Stimulated activated naive CD8-positive, alpha-beta T cell treated with anti-CD3 and anti-CD28 coated beads, Interleukin-15, amount 100 ng/mL, for 72 hours (primary cell): ENCODE data around the gene PRPS1.

Experiments used
- ATAC-seq: fragments of 150-1000 bp; cut with Tn5 transposase; 2 replicates; pipeline ENCODE4 v1.10.0; 2021; ENCODE audit warnings: mild to moderate bottlenecking, moderate library complexity
- DNase-seq, 2 donors: peaks; one replicate each; pipeline ENCODE4 v3.0.0; 2021 to 2022
- H3K27ac Mint-ChIP-seq, 2 donors: one replicate each; pipeline ENCODE4 v1.8.0; 2022; ENCODE audit warnings: mild to moderate bottlenecking in 2 of 2, mixed read lengths in 2 of 2, moderate library complexity in 2 of 2
- H3K27me3 Mint-ChIP-seq: one replicate; pipeline ENCODE4 v1.8.0; 2022; ENCODE audit warnings: mixed read lengths
- H3K4me1 Mint-ChIP-seq: one replicate; pipeline ENCODE4 v1.8.0; 2022; ENCODE audit warnings: mild to moderate bottlenecking, mixed read lengths
- H3K4me3 Mint-ChIP-seq, 2 donors: one replicate each; pipeline ENCODE4 v1.8.0; 2022; ENCODE audit warnings: mild to moderate bottlenecking in 2 of 2, mixed read lengths in 2 of 2, moderate library complexity in 1 of 2
- H3K9me3 Mint-ChIP-seq, 2 donors: one replicate each; pipeline ENCODE4 v1.8.0; 2022; ENCODE audit warnings: mixed read lengths in 2 of 2

Gene PRPS1

GRCh38 chrX:107624893-107625292 lies 3.4 kb upstream of the PRPS1 start:
- ATAC-seq (no peak), DNase-seq (no peak)

GRCh38 chrX:107625739-107626138 lies 2.6 kb upstream of the PRPS1 start:
- peaks cover 16% of the 10 kb centered on the region for H3K4me1 Mint-ChIP-seq
- no peak overlapping the region for H3K4me3 Mint-ChIP-seq
- DNase-seq = no peak
- no peaks in the 10 kb centered on the region for H3K27me3 Mint-ChIP-seq
- no peak overlapping the region for H3K27ac Mint-ChIP-seq
- H3K9me3 Mint-ChIP-seq = no peaks in the 10 kb centered on the region
- no peak for ATAC-seq

More at GRCh38 chrX:107624893-107625292, 3.4 kb upstream of the PRPS1 start:
- peaks cover 7% of the 10 kb centered on the region for H3K4me1 Mint-ChIP-seq
- no peak overlapping the region for H3K4me3 Mint-ChIP-seq
- H3K9me3 Mint-ChIP-seq = no peaks in the 10 kb centered on the region
- no peaks in the 10 kb centered on the region for H3K27me3 Mint-ChIP-seq
- no peak overlapping the region for H3K27ac Mint-ChIP-seq

DNA sequence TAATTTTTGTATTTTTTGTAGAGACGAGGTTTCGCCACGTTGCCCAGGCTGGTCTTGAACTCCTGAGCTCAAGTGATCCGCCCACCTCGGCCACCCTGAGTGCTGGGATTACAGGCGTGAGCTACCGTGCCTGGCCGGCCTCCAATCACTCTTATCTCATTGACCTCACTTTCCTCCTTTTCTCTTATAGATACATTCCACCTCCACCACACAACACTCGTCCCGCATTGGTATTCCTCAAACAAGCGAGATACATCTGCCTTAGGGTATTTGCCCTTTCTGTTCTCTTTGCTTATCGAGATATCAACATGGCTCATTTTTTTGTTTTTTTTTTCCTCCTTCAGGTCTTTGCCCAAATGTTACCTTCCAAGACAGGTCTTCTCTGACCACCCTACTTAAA lies 1.8 kb upstream of the PRPS1 start:
- Mint-ChIP-seq H3K4me1 (peaks cover 17% of the 10 kb centered on the region), H3K4me3 (no peak overlapping the region), H3K9me3 (no peaks in the 10 kb centered on the region), H3K27me3 (no peaks in the 10 kb centered on the region), H3K27ac (no peak overlapping the region)
- ATAC-seq (no peak), DNase-seq (no peak)

DNA sequence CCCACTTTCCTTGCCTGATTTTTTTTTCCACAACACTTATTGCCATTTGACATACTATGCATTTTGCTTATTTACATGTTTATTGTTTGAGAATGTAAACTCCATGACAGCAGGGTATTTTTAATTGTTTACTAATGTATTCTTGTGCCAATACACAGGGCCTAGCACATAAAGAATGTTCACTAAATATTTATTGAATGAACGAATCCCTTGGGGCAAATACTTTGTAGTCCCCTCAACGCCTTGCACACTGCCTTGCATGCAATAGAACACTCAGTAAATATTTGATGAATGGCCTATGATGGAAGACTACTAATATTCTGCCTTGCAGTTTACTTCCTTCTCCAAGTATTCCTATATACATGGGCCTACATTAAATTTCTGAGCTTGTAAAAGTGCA lies 1.4 kb upstream of the PRPS1 start:
- H3K4me3 Mint-ChIP-seq = no peak overlapping the region
- DNase-seq (no peak), ATAC-seq (no peak)
- no peak overlapping the region for H3K27ac Mint-ChIP-seq
- no peaks in the 10 kb centered on the region for H3K27me3 Mint-ChIP-seq
- H3K9me3 Mint-ChIP-seq = no peaks in the 10 kb centered on the region
- H3K4me1 Mint-ChIP-seq = peaks cover 17% of the 10 kb centered on the region

DNA sequence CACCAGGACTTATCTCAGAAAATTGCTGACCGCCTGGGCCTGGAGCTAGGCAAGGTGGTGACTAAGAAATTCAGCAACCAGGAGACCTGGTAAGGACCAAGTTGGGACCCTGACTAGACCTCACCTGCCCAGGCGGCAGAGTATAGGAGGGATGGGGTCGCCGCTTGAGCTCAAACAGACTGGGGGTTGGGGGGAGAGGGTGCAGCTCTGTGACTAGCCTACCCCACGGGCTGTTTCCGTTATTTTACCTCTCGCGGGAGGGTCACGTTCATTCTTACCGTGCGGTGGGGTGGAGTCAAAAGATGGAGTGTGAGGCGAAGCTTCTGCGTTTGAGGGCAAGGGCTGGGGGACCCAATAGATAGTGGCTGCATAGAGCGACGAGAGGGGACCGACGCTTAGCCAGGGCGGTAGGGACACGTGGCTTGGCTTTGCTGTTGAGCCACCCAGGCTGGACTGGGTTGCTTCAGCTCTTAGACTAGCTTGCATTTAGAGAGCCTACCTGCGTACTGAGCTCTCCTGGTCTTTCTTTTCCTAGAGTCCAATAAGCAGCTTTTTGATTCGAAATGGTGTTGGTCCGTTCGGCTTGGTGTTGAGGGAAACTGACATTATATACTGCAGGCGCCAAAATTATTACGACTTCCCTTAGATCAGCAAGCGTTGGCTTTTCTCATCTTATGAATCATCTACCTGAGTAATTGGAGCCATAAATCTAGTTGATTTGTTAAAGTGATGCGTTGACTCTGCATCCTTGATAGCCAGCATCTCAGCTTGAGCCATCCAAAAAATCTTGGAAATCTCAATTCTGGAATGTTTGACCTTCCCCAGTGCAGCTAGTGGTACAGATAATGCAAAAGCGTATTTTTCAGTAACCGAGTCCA lies 591 bp downstream of the PRPS1 start:
- H3K9me3 Mint-ChIP-seq = no peaks in the 10 kb centered on the region
- DNase-seq (peak; percentile 41 to 57), ATAC-seq (peak; percentile 71)
- H3K27me3 Mint-ChIP-seq = no peaks in the 10 kb centered on the region
- H3K4me1 Mint-ChIP-seq = peaks cover 23% of the 10 kb centered on the region
- H3K4me3 Mint-ChIP-seq = peak overlapping the region; percentile 86
- H3K27ac Mint-ChIP-seq = peak overlapping the region; percentile 94 to 96

DNA sequence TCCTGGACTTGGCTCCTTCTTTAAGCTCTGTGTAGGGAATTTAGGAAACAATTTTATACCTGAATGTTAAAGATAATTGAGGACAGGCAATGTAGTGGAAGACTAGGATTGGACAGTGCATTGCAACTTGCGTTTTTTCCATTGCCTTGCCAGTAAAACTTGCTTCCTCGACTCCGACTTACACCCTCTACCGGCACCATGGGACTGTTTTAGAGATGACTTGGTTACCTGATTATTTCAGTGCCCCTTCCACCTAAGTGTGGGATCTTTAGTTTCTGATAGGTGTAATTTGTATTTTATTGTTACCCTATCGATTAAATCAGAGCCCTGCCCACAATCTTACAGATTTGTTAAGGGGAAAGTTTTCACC lies 1.2 kb downstream of the PRPS1 start:
- H3K9me3 Mint-ChIP-seq = no peaks in the 10 kb centered on the region
- H3K27me3 Mint-ChIP-seq = no peaks in the 10 kb centered on the region
- peak overlapping the region; percentile 86 for H3K4me3 Mint-ChIP-seq
- H3K27ac Mint-ChIP-seq = peak overlapping the region; percentile 94 to 96
- DNase-seq (no peak), ATAC-seq (no peak)
- peaks cover 23% of the 10 kb centered on the region for H3K4me1 Mint-ChIP-seq

- DNase-seq (no peak), ATAC-seq (no peak)
- Mint-ChIP-seq H3K27me3 (no peaks in the 10 kb centered on the region), H3K27ac (no peak overlapping the region), H3K4me1 (peaks cover 23% of the 10 kb centered on the region), H3K9me3 (no peaks in the 10 kb centered on the region), H3K4me3 (peak overlapping the region; percentile 86)
These were observed 1.9 kb downstream of the PRPS1 start for GRCh38 chrX:107630031-107630689.

- ATAC-seq = no peak
- Mint-ChIP-seq H3K9me3 (no peaks in the 10 kb centered on the region), H3K4me3 (peak overlapping the region in 1 of 2 donors; percentile 10), H3K4me1 (peaks cover 29% of the 10 kb centered on the region), H3K27ac (no peak overlapping the region), H3K27me3 (no peaks in the 10 kb centered on the region)
- no peak for DNase-seq
These were observed 4.0 kb downstream of the PRPS1 start for GRCh38 chrX:107632346-107632745.

DNA sequence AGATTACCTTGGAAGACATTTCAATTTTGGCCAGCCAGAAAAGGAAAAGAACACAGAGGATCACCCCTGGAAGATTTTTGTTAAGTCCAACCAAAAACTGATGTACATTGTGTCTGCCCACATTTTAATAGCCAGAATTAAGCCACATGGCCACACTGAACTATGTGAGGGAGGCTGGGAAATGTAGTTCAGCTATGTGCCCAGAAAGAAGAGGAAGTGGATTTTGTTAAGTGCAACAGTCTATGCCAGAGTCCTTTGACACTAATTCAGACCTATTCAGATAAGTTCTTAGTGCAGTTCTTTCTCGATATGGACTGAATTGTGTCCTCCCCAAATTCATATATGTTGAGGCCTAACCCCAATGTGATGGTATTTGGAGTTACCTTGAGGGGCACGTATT lies 18.4 kb downstream of the PRPS1 start:
- no peak for DNase-seq
- ATAC-seq = no peak
- Mint-ChIP-seq H3K9me3 (no peaks in the 10 kb centered on the region), H3K27ac (no peak overlapping the region), H3K4me1 (no peaks in the 10 kb centered on the region), H3K27me3 (no peaks in the 10 kb centered on the region), H3K4me3 (no peak overlapping the region)

DNA sequence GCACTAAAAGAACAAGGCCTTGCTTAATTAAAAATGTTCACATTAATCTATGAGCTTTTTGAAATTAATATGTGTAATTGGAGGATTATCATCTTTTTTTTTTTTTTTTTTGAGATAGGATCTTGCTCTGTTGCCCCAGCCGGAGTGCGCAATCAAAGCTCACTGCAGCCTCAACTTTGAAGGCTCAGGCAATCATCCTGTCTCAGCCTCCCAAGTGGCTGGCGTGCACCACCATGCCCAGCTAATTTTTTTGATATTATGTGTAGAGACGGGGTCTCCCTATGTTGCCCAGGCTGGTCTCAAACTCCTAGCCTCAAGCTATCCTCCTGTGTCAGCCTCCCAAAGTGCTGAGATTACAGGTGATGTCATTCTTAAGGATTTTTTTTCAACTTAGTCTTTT lies 20.0 kb downstream of the PRPS1 start:
- H3K27ac Mint-ChIP-seq = no peak overlapping the region
- H3K9me3 Mint-ChIP-seq = no peaks in the 10 kb centered on the region
- ATAC-seq = no peak
- no peak overlapping the region for H3K4me3 Mint-ChIP-seq
- H3K27me3 Mint-ChIP-seq = no peaks in the 10 kb centered on the region
- no peak for DNase-seq
- no peaks in the 10 kb centered on the region for H3K4me1 Mint-ChIP-seq

DNA sequence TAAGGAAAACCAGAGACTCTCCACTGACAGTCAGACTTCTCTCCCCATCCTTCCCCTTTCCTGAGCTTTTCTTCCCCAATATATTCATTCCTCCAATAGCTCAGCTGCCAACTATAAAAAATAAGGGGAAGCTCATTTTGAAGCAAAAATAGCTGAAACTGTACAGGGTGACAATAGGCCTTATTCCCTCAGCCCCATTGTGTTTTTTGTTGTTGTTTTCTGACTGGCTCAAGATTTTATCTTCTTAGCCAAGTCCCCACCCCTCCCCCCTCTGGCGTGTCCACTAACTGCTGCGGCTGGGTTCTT lies 26.2 kb downstream of the PRPS1 start:
- Mint-ChIP-seq H3K4me1 (peaks cover 15% of the 10 kb centered on the region), H3K9me3 (no peaks in the 10 kb centered on the region)

DNA sequence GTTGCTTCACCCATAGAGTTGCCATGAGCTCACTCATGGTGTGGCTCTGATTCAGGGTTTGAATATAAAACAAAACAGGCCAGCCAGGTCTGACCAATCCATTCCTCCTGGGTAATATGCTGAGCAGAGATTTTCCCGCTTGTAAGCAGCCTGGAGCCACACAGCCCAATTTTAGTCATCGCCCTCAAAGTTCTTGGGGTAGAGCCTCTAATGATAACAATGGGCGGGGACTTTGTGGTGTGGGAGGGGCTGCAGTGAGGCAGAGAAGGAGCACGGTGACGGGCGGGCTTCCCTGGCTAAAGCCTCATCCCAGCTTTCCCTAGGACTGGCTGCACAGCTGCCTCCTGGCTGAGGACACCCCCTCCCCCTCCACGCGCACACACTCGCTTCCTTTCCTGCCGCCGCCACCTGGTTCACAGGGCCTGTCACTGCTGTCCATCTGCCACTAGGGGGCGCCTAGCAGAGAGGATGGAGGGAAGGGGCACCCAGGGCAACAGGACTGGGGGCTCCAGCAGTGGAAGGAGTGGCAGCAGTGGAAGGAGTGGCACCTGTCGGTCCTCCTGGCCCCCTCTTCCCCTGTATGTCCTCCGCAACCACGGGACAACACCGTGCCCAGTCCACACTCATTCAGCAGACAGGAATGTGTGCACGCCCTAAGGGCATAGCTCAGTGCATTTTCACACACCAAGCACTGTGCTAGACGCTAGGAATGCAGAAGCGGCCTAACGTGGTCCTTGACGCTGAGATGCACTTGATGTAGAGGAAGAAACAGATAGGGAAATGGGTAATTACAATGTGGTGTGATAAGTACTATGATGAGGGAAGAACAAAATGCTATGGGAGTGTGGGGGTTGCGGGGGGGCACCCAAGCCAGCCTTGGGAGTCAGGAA lies 26.8 kb downstream of the PRPS1 start:
- Mint-ChIP-seq H3K4me3 (no peak overlapping the region), H3K27ac (peak overlapping the region in 1 of 2 donors; percentile 42), H3K4me1 (peaks cover 15% of the 10 kb centered on the region), H3K27me3 (no peaks in the 10 kb centered on the region), H3K9me3 (no peaks in the 10 kb centered on the region)
- DNase-seq (peak; percentile 48 to 62), ATAC-seq (peak; percentile 87)

More for the DNA sequence above, 26.2 kb downstream of the PRPS1 start:
- H3K27ac Mint-ChIP-seq = no peak overlapping the region
- H3K4me3 Mint-ChIP-seq = no peak overlapping the region
- ATAC-seq (no peak), DNase-seq (no peak)
- no peaks in the 10 kb centered on the region for H3K27me3 Mint-ChIP-seq

- ATAC-seq = no peak
- no peak for DNase-seq
- Mint-ChIP-seq H3K9me3 (no peaks in the 10 kb centered on the region), H3K4me3 (no peak overlapping the region), H3K27me3 (no peaks in the 10 kb centered on the region), H3K27ac (no peak overlapping the region), H3K4me1 (peaks cover 15% of the 10 kb centered on the region)
These were observed 28.7 kb downstream of the PRPS1 start for GRCh38 chrX:107656978-107657377.

- ATAC-seq (no peak), DNase-seq (no peak)
- H3K4me3 Mint-ChIP-seq = no peak overlapping the region
- H3K27me3 Mint-ChIP-seq = no peaks in the 10 kb centered on the region
- peaks cover 15% of the 10 kb centered on the region for H3K4me1 Mint-ChIP-seq
- H3K27ac Mint-ChIP-seq = peak overlapping the region in 1 of 2 donors; percentile 72
- H3K9me3 Mint-ChIP-seq = no peaks in the 10 kb centered on the region
These were observed 30.4 kb downstream of the PRPS1 start for GRCh38 chrX:107658660-107659059.

DNA sequence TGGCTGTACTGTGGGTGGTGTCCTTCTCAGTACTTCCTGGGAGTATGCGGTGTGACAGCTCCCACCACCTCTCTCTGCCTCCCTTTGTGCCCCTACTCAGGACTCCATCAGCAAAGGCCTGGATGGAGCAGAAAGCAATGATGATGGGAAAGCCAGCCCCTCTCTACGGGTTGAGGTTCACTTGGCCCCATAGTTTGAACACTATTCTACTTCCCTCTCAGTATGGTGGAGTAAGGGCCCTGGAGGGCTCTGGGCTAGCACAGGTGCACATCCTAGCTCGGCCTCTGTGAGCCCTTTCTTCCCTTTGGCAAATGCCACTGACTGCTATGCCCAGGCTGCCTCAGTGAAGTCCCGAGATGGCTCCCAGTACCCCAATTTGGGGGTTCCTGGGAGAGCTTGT lies 31.0 kb downstream of the PRPS1 start:
- no peak overlapping the region for H3K27ac Mint-ChIP-seq
- no peaks in the 10 kb centered on the region for H3K9me3 Mint-ChIP-seq
- DNase-seq (no peak), ATAC-seq (no peak)
- no peaks in the 10 kb centered on the region for H3K27me3 Mint-ChIP-seq
- H3K4me1 Mint-ChIP-seq = peaks cover 15% of the 10 kb centered on the region
- H3K4me3 Mint-ChIP-seq = no peak overlapping the region

GRCh38 chrX:107659768-107660167 lies 31.5 kb downstream of the PRPS1 start:
- peaks cover 10% of the 10 kb centered on the region for H3K4me1 Mint-ChIP-seq
- ATAC-seq = no peak
- H3K27ac Mint-ChIP-seq = no peak overlapping the region
- no peaks in the 10 kb centered on the region for H3K27me3 Mint-ChIP-seq
- DNase-seq = peak; percentile 13 to 30
- H3K4me3 Mint-ChIP-seq = no peak overlapping the region
- no peaks in the 10 kb centered on the region for H3K9me3 Mint-ChIP-seq
